Measurements from ENCODE around the gene SIVA1. TPM values are rescaled to one million over a fixed set of nuclear protein-coding genes. Genes with fewer than 3 reads are reported as not detected.

Gene SIVA1
- total and polyA plus RNA-seq, 9 of the 15 experiments (the other 6 are each of a cell fraction or from before 2014, with no cell fraction given), result 4.2 to 186 (median 54.2) TPM

GRCh38 chr14:104800015-104800770 lies 47.2 kb downstream of the SIVA1 start (continued):
- TF ChIP-seq, protein P1, sequence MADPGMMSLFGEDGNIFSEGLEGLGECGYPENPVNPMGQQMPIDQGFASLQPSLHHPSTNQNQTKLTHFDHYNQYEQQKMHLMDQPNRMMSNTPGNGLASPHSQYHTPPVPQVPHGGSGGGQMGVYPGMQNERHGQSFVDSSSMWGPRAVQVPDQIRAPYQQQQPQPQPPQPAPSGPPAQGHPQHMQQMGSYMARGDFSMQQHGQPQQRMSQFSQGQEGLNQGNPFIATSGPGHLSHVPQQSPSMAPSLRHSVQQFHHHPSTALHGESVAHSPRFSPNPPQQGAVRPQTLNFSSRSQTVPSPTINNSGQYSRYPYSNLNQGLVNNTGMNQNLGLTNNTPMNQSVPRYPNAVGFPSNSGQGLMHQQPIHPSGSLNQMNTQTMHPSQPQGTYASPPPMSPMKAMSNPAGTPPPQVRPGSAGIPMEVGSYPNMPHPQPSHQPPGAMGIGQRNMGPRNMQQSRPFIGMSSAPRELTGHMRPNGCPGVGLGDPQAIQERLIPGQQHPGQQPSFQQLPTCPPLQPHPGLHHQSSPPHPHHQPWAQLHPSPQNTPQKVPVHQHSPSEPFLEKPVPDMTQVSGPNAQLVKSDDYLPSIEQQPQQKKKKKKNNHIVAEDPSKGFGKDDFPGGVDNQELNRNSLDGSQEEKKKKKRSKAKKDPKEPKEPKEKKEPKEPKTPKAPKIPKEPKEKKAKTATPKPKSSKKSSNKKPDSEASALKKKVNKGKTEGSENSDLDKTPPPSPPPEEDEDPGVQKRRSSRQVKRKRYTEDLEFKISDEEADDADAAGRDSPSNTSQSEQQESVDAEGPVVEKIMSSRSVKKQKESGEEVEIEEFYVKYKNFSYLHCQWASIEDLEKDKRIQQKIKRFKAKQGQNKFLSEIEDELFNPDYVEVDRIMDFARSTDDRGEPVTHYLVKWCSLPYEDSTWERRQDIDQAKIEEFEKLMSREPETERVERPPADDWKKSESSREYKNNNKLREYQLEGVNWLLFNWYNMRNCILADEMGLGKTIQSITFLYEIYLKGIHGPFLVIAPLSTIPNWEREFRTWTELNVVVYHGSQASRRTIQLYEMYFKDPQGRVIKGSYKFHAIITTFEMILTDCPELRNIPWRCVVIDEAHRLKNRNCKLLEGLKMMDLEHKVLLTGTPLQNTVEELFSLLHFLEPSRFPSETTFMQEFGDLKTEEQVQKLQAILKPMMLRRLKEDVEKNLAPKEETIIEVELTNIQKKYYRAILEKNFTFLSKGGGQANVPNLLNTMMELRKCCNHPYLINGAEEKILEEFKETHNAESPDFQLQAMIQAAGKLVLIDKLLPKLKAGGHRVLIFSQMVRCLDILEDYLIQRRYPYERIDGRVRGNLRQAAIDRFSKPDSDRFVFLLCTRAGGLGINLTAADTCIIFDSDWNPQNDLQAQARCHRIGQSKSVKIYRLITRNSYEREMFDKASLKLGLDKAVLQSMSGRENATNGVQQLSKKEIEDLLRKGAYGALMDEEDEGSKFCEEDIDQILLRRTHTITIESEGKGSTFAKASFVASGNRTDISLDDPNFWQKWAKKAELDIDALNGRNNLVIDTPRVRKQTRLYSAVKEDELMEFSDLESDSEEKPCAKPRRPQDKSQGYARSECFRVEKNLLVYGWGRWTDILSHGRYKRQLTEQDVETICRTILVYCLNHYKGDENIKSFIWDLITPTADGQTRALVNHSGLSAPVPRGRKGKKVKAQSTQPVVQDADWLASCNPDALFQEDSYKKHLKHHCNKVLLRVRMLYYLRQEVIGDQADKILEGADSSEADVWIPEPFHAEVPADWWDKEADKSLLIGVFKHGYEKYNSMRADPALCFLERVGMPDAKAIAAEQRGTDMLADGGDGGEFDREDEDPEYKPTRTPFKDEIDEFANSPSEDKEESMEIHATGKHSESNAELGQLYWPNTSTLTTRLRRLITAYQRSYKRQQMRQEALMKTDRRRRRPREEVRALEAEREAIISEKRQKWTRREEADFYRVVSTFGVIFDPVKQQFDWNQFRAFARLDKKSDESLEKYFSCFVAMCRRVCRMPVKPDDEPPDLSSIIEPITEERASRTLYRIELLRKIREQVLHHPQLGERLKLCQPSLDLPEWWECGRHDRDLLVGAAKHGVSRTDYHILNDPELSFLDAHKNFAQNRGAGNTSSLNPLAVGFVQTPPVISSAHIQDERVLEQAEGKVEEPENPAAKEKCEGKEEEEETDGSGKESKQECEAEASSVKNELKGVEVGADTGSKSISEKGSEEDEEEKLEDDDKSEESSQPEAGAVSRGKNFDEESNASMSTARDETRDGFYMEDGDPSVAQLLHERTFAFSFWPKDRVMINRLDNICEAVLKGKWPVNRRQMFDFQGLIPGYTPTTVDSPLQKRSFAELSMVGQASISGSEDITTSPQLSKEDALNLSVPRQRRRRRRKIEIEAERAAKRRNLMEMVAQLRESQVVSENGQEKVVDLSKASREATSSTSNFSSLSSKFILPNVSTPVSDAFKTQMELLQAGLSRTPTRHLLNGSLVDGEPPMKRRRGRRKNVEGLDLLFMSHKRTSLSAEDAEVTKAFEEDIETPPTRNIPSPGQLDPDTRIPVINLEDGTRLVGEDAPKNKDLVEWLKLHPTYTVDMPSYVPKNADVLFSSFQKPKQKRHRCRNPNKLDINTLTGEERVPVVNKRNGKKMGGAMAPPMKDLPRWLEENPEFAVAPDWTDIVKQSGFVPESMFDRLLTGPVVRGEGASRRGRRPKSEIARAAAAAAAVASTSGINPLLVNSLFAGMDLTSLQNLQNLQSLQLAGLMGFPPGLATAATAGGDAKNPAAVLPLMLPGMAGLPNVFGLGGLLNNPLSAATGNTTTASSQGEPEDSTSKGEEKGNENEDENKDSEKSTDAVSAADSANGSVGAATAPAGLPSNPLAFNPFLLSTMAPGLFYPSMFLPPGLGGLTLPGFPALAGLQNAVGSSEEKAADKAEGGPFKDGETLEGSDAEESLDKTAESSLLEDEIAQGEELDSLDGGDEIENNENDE (IDR thresholded peaks at IDR 0.05; ENCODE audit: low read depth, low read length), result no peak
- TF ChIP-seq KLF13 (tag; IDR thresholded peaks at IDR 0.05; ENCODE audit: borderline replicate concordance, low read depth), result peak; percentile 71
- TF ChIP-seq KDM4B (IDR thresholded peaks at IDR 0.05; ENCODE audit: borderline replicate concordance in 2 of 2, low read depth in 1 of 2), result peak in 1 of 2 experiments; percentile 94; a peak in 2 of 4 replicates
- TF ChIP-seq, protein P2, sequence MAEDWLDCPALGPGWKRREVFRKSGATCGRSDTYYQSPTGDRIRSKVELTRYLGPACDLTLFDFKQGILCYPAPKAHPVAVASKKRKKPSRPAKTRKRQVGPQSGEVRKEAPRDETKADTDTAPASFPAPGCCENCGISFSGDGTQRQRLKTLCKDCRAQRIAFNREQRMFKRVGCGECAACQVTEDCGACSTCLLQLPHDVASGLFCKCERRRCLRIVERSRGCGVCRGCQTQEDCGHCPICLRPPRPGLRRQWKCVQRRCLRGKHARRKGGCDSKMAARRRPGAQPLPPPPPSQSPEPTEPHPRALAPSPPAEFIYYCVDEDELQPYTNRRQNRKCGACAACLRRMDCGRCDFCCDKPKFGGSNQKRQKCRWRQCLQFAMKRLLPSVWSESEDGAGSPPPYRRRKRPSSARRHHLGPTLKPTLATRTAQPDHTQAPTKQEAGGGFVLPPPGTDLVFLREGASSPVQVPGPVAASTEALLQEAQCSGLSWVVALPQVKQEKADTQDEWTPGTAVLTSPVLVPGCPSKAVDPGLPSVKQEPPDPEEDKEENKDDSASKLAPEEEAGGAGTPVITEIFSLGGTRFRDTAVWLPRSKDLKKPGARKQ (CRISPR knock-in tag; IDR thresholded peaks at IDR 0.05), result no peak
- TF ChIP-seq, protein P3, sequence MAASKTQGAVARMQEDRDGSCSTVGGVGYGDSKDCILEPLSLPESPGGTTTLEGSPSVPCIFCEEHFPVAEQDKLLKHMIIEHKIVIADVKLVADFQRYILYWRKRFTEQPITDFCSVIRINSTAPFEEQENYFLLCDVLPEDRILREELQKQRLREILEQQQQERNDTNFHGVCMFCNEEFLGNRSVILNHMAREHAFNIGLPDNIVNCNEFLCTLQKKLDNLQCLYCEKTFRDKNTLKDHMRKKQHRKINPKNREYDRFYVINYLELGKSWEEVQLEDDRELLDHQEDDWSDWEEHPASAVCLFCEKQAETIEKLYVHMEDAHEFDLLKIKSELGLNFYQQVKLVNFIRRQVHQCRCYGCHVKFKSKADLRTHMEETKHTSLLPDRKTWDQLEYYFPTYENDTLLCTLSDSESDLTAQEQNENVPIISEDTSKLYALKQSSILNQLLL (CRISPR knock-in tag; IDR thresholded peaks at IDR 0.05; ENCODE audit: borderline replicate concordance), result no peak
- TF ChIP-seq MEF2D (tag; conservative IDR thresholded peaks at IDR 0.05; ENCODE audit: low read depth), result no peak
- no peak for TF ChIP-seq DACH1 (IDR thresholded peaks at IDR 0.05; ENCODE audit: partially characterized antibody)
- TF ChIP-seq TRIM25 (IDR thresholded peaks at IDR 0.05; ENCODE audit: borderline replicate concordance), result no peak
- no peak for TF ChIP-seq NR3C1 (CRISPR knock-in tag; IDR thresholded peaks at IDR 0.05)
- no peak for TF ChIP-seq SREBF2 (CRISPR knock-in tag; IDR thresholded peaks at IDR 0.05)

Measured in K562 (cell line).